Peyer's patch (tissue), 4 donors: ENCODE results near the gene ARSG.

Experiments used
- POLR2A ChIP-seq, 2 donors: fragments of 450-650 bp; IDR thresholded peaks; one replicate each; pipeline ENCODE4 v1.5.1; 2017; ENCODE audit warnings: antibody characterized with exemption in 2 of 2, mild to moderate bottlenecking in 2 of 2, moderate library complexity in 2 of 2
- TF ChIP-seq, protein P1 (sequence below), 6 experiments: fragments of 450-650 bp in 4 of 6; fragments of 200-600 bp in 2 of 6; sonication (generic) in 1 of 6; IDR thresholded peaks; one replicate each; pipeline ENCODE4 v1.5.1; 2017 to 2019; ENCODE audit warnings: antibody characterized with exemption in 6 of 6, mild to moderate bottlenecking in 3 of 6, moderate library complexity in 1 of 6

DNA sequence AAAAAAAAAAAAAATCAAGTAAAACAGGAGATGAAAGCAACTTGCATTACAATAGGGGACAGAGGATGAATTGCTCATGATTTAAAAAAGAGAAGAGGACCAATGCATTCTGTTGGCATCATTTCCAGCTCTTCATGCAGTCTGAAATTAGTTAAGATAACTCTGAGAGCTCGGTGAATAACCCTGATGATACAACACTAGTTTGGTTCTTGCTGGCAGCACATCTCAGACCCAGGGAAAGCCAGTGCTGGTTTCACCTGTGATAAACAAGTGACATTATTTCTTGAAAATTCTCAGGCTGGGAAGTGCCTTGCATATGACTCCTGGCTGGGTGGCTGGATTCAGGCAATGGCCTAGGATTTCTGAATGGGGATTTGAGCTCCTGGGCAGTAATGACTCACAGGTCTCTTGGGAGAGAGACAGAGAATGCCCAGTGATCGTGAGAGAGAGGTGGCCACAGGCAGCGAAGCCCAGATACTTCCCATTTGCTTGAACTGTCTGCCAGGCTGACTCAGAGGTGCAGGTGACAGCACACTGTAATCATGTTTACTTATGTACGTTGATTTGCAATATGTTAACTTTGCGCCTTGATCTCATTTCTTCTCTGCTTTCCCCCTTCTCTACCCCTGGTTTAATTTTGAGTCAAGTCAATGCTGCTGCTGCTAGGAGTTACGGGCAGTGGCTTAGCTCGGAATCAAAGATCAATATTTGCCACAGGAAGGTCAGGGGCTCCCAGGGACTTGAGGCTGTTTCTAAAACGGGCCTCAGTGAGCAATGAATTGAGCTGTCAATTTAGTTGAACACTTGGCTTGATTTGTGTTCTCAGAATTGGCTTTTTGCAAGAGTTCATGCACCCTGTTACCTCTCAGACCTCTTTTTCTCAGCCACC, 27.1 kb downstream of the ARSG start:
- no peak for TF ChIP-seq POLR2A (IDR thresholded peaks at IDR 0.05)
- TF ChIP-seq, protein P1, sequence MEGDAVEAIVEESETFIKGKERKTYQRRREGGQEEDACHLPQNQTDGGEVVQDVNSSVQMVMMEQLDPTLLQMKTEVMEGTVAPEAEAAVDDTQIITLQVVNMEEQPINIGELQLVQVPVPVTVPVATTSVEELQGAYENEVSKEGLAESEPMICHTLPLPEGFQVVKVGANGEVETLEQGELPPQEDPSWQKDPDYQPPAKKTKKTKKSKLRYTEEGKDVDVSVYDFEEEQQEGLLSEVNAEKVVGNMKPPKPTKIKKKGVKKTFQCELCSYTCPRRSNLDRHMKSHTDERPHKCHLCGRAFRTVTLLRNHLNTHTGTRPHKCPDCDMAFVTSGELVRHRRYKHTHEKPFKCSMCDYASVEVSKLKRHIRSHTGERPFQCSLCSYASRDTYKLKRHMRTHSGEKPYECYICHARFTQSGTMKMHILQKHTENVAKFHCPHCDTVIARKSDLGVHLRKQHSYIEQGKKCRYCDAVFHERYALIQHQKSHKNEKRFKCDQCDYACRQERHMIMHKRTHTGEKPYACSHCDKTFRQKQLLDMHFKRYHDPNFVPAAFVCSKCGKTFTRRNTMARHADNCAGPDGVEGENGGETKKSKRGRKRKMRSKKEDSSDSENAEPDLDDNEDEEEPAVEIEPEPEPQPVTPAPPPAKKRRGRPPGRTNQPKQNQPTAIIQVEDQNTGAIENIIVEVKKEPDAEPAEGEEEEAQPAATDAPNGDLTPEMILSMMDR (IDR thresholded peaks at IDR 0.05): no peak
